Endothelial cell of umbilical vein (primary cell): ENCODE measurements around the gene PCDHB6.

ENCODE experiments used
- EZH2 ChIP-seq: IDR thresholded peaks from 2 replicates; pipeline ENCODE4 v1.6.1; 2012; ENCODE audit warnings: borderline replicate concordance, low read depth, mild to moderate bottlenecking, moderate library complexity, low read length, inconsistent platforms; ENCODE audit not compliant: severe bottlenecking
- FOS ChIP-seq: IDR thresholded peaks from 2 replicates; pipeline ENCODE4 v1.6.1; 2011; ENCODE audit warnings: mild to moderate bottlenecking, low read length, moderate library complexity, borderline replicate concordance; ENCODE audit not compliant: insufficient read depth
- JUN ChIP-seq: IDR thresholded peaks from 2 replicates; pipeline ENCODE4 v1.6.1; 2011; ENCODE audit warnings: borderline replicate concordance, low read depth; ENCODE audit not compliant: insufficient read length, insufficient read depth
- MYC ChIP-seq: IDR thresholded peaks from one replicate; pipeline ENCODE4 v1.6.1; 2011; ENCODE audit warnings: mild to moderate bottlenecking, low read depth, low read length
- POLR2A ChIP-seq: IDR thresholded peaks from 2 replicates; pipeline ENCODE4 v1.6.1; 2012; ENCODE audit warnings: low read depth, mild to moderate bottlenecking, control low read depth, low read length
- POLR2AphosphoS5 ChIP-seq: IDR thresholded peaks from 2 replicates; pipeline ENCODE4 v1.6.1; 2012; ENCODE audit warnings: low read depth, mild to moderate bottlenecking, control low read depth, low read length, moderate library complexity; ENCODE audit not compliant: insufficient read depth
- TF ChIP-seq, protein P1 (sequence below), 2 donors: IDR thresholded peaks; 1 replicate in 1 of 2; 2 replicates in 1 of 2; pipeline ENCODE4 v1.5.1; 2011; ENCODE audit warnings: low read length in 2 of 2, mild to moderate bottlenecking in 2 of 2, moderate library complexity in 2 of 2, control low read depth in 1 of 2, inconsistent platforms in 1 of 2, low read depth in 1 of 2; ENCODE audit not compliant: insufficient read depth in 1 of 2; ENCODE audit errors: extremely low read depth in 1 of 2
- TF ChIP-seq, protein P2 (sequence below): IDR thresholded peaks from 2 replicates; pipeline ENCODE4 v1.6.1; 2011; ENCODE audit not compliant: insufficient read depth, insufficient read length

DNA sequence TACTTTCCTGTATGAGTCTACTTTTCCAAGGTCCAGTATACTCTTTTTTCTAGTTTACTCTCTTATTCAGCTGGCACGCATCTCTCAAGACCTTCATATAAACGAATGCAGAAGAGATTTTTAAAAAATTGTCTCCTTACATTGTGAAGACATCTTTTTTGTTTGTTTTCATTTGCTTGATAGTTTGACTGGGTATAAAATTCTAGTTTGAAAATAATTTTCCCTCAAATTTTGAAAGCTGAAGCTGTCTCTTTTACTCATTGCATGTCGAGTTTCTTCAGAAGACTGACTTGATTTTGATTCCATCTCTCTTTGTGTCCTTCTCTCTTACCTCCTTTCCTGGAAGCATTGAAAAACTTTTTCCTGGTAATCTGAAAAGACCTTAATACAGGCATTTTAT is 46.5 kb downstream of the PCDHB6 start:
- TF ChIP-seq POLR2AphosphoS5 (no peak), POLR2A (no peak), EZH2 (no peak), MYC (no peak), FOS (no peak), JUN (no peak)
- TF ChIP-seq, protein P1, sequence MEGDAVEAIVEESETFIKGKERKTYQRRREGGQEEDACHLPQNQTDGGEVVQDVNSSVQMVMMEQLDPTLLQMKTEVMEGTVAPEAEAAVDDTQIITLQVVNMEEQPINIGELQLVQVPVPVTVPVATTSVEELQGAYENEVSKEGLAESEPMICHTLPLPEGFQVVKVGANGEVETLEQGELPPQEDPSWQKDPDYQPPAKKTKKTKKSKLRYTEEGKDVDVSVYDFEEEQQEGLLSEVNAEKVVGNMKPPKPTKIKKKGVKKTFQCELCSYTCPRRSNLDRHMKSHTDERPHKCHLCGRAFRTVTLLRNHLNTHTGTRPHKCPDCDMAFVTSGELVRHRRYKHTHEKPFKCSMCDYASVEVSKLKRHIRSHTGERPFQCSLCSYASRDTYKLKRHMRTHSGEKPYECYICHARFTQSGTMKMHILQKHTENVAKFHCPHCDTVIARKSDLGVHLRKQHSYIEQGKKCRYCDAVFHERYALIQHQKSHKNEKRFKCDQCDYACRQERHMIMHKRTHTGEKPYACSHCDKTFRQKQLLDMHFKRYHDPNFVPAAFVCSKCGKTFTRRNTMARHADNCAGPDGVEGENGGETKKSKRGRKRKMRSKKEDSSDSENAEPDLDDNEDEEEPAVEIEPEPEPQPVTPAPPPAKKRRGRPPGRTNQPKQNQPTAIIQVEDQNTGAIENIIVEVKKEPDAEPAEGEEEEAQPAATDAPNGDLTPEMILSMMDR (IDR thresholded peaks at IDR 0.05; ENCODE audit: extremely low read depth in 1 of 2, insufficient read depth in 1 of 2, low read depth in 1 of 2, low read length in 2 of 2) = no peak
- TF ChIP-seq, protein P2, sequence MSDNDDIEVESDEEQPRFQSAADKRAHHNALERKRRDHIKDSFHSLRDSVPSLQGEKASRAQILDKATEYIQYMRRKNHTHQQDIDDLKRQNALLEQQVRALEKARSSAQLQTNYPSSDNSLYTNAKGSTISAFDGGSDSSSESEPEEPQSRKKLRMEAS = no peak
